NOMO-1 treated with dmso at 0.1 percent for 144 hours (cell line): ENCODE data around the gene ANKS1B.
"Not testable (repeated sequence)": the region's sequence is repeated elsewhere in the genome, so short reads cannot be mapped to it uniquely, and the experiment has no call there.

Experiments
- DNase-seq: peaks from one replicate; lab custom pipeline; 2025; ENCODE audit not compliant: unreplicated experiment; lab: John Stamatoyannopoulos, UW

The ANKS1B gene

GRCh38 chr12:99609455-99610181, 375.1 kb downstream of the ANKS1B start:
- DNase-seq, result no peak

- no peak for DNase-seq
Measured at GRCh38 chr12:99600388-99600787, 384.3 kb downstream of the ANKS1B start.

GRCh38 chr12:99598785-99599184, 386.0 kb downstream of the ANKS1B start:
- DNase-seq, result no peak

- no peak for DNase-seq
Measured at GRCh38 chr12:99596762-99597161, 388.0 kb downstream of the ANKS1B start.

GRCh38 chr12:99577125-99577524, 407.6 kb downstream of the ANKS1B start:
- DNase-seq, result not testable (repeated sequence)

- DNase-seq, result no peak
Measured at GRCh38 chr12:99573980-99574379, 410.8 kb downstream of the ANKS1B start.

- no peak for DNase-seq
Measured at GRCh38 chr12:99567072-99567471, 417.7 kb downstream of the ANKS1B start.

- no peak for DNase-seq
Measured at GRCh38 chr12:99558109-99558508, 426.6 kb downstream of the ANKS1B start.

GRCh38 chr12:99553461-99553860, 431.3 kb downstream of the ANKS1B start:
- DNase-seq, result no peak

GRCh38 chr12:99552022-99552421, 432.7 kb downstream of the ANKS1B start:
- no peak for DNase-seq

GRCh38 chr12:99549651-99550050, 435.1 kb downstream of the ANKS1B start:
- DNase-seq, result no peak

GRCh38 chr12:99549196-99549595, 435.5 kb downstream of the ANKS1B start:
- no peak for DNase-seq

GRCh38 chr12:99544457-99544856, 440.3 kb downstream of the ANKS1B start:
- no peak for DNase-seq

GRCh38 chr12:99529966-99530365, 454.8 kb downstream of the ANKS1B start:
- DNase-seq, result no peak

- DNase-seq, result no peak
Measured at GRCh38 chr12:99528478-99528877, 456.3 kb downstream of the ANKS1B start.

- DNase-seq, result no peak
Measured at GRCh38 chr12:99523853-99524252, 460.9 kb downstream of the ANKS1B start.

GRCh38 chr12:99522456-99522855, 462.3 kb downstream of the ANKS1B start:
- no peak for DNase-seq

GRCh38 chr12:99521664-99522063, 463.1 kb downstream of the ANKS1B start:
- no peak for DNase-seq

- DNase-seq, result no peak
Measured at GRCh38 chr12:99513066-99513465, 471.7 kb downstream of the ANKS1B start.

GRCh38 chr12:99505805-99506204, 478.9 kb downstream of the ANKS1B start:
- no peak for DNase-seq

GRCh38 chr12:99498756-99499155, 486.0 kb downstream of the ANKS1B start:
- no peak for DNase-seq

GRCh38 chr12:99495799-99496198, 488.9 kb downstream of the ANKS1B start:
- no peak for DNase-seq

- no peak for DNase-seq
Measured at GRCh38 chr12:99493197-99493596, 491.5 kb downstream of the ANKS1B start.
